T-helper 2 cell (primary cell): ENCODE results near the gene GPX4.

Experiments used
- DNase-seq, 5 experiments: peaks; one replicate each; pipeline versions ENCODE4 v3.0.0 to v3.0.0-alpha.2; 2012 to 2022

Gene GPX4

DNA sequence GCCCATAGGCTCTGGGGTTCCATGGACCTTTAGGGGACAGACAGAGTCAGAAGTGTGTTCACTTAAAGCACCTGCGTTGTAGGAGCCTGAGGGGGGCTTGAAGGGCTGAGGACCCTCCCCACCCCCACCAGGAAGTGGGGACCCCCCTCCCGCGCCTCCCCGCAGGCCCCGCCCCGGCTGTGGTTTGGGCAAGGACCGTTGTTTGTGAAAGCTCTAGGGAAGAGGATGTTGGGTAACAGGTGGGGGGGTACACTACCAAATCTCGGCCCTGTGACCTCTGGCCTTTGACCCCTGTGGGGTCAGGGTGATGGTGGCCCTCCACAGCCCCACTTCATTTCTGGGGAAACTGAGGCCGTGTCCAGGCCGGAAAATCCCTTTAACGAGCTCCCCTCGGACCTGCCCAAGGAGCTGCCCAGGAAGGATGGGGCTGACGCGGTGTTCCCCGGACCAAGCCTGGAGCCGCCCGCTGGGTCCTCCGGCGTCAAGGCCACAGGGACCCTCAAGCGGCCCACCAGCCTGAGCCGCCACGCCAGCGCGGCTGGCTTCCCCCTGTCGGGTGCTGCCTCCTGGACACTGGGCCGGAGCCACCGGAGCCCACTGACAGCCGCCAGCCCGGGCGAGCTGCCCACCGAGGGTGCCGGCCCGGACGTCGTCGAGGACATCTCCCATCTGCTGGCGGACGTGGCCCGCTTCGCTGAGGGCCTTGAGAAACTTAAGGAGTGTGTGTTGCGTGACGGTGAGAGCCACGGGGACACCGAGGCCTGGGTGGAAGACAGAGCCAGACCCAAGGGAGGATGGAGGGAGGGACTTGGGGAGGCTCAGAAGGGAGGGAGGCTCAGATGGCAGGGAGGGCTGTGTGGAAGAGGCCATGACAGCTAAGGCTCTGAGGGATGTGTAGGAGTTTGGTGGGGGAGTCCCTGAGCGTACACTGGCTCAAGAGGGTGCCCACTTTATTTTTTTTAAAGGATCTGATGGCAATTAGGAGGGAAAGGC lies 35.5 kb upstream of the GPX4 start:
- peak in 3 of 5 experiments; percentile 56 to 88 (median 58) for DNase-seq

DNA sequence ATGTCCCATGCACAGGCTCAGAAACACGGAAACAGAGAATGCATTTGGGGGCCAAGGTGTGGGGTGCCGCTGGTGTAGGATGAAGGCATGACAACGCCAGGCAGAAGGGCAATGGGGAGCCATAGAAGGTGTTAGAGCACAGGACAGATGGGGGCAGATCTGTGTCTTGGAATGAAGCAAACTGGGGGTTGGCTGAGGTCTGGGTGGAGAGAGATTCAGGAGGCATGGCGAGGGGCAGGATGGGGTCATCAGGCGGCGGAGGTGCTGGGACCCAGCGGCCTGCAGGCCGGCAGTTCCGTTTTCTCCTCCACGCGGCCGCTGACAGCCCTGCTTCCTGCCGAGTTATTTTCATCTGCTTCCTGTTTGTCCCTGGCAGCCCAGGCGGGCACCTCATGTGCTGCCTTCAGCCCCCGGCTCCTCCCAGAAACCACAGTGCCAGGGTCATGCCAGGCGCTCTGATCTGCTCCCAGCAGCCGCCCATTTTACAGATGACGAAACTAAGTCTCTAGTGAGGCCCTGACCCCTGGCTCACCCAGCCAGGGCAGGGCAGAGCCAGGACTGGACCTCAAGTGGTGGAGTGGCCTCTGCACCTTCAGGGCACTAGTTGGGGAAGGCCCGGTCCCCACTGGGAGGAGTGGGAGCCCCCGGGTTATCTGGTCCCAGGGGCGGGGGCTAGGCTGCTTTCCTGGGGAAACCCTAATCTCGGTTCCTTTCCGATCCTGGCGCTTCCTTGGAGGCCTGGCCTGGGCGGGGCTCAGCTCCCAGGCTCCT lies 34.6 kb upstream of the GPX4 start:
- peak in 3 of 5 experiments; percentile 72 to 94 (median 77) for DNase-seq

DNA sequence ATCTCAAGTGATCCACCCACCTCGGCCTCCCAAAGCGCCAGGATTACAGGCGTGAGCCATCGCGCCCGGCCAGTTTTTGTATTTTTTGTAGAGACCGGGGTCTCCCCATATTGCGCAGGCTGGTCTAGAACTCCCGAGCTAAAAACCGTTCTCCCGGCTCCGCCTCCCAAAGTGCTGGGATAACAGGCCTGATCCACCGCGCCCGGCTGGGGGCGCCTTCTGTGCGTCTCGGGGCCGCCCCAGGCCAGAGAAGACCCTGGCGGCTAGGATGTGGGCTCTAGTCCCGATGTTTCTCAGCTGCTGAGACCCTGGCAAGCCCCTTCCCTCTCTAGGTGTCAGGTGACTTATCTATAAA lies 33.2 kb upstream of the GPX4 start:
- no peak for DNase-seq

DNA sequence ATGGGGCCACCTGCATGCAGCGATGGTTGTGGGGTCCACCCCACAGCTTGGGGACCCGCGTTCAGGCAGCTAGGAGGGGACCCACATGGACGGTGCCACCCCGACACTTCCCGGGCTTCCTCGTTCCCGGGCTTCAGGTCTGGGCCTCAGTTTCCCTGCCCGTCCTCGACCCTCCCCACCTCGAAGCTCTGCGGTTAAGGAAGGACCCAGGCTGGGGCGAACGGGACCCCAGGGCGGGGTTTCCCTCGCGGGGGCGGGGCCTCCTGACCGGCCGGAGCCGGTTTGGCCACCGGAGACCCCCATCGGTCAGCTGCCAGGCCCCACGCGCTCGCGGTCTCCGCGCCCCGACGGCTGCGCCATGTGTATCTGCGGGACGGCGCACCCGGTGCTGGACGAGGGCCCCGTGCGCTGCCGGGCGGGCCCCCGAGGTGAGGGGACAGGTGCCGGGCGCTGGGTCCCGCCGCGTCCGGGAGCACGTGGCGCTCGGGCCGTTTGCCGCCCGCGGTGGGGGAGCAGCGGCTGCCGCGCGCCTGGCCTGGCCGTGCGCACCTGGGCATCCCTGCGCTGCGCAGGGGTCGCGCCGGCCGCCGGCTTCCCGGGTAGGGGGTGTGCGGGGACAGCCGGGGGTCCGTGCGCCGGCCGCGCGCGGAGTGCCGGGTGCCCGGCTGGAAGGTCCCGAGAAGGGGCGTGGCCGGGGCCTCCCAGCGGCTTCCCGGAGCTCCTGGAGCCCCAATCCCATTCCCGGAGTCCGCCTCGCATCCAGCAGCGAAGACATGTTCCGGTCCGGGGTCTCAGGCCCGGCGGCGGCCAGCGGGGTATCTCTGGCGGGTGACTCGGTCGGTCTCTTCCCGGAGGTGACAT lies 32.6 kb upstream of the GPX4 start:
- no peak for DNase-seq

DNA sequence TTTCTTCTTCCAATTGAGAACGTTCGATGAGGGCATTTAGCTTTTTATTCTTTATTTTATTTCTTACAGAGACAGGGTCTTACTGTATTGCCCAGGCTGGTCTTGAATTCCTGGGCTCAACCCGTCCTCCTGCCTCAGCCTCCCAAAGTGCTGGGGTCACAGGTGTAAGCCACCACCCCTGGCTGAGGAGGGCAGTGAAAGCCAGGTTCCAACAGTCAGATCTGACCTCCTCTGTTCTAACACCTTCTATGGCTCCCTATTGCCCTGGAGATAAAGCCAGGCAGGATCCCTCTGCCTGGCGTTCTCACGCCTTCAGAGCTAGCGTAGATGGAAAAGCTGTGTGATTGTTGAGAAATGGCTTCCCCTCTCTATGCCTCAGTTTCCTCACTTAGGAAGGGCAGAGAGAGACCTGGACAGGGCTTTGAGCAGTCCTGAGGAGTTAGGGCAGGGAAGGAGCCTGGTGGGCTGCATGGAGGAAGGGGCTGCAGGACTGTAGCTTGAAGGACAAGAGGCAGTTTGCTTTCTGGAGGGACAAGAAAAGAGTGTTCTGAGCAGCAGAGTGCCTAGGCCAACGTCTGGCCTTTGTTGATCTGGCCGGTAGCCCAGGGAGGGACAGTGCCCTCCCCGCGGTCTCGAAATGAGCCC lies 31.3 kb upstream of the GPX4 start:
- DNase-seq: no peak

DNA sequence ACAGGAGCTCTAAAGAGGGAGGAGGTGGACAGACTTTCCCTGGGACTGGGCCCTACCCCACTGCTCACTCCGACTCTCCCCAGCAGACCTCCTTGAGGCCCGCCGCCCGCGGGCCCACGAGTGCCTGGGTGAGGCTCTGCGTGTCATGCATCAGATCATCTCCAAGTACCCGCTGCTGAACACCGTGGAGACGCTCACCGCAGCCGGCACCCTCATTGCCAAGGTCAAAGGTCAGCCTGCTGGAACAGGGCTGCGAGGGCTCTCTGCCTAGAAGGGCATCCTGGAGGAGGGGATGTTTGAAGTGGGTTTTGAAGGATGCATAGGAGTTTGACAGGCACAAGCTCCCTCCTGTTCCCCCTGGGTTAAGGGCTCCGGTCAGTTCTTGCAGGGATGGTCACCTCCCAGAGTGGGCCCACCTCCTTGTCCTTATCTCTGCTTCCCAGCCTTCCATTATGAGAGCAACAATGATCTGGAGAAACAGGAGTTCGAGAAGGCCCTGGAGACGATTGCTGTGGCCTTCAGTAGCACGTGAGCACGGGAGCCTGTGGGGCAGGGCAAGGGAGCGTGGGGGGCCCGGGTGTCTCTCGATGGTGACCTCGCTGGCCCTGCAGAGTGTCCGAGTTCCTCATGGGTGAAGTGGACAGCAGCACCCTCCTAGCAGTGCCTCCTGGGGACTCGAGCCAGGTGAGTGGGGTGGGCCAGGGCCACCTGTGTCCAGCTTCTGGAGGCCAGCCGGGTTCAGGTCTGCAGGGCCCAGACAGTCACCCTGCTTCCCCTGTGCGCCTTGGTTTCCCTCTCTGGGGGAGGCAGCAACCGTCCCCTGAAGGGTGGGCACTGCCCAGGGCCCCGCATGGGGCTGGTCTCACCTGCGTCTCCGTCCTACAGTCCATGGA lies 30.5 kb upstream of the GPX4 start:
- DNase-seq: no peak

DNA sequence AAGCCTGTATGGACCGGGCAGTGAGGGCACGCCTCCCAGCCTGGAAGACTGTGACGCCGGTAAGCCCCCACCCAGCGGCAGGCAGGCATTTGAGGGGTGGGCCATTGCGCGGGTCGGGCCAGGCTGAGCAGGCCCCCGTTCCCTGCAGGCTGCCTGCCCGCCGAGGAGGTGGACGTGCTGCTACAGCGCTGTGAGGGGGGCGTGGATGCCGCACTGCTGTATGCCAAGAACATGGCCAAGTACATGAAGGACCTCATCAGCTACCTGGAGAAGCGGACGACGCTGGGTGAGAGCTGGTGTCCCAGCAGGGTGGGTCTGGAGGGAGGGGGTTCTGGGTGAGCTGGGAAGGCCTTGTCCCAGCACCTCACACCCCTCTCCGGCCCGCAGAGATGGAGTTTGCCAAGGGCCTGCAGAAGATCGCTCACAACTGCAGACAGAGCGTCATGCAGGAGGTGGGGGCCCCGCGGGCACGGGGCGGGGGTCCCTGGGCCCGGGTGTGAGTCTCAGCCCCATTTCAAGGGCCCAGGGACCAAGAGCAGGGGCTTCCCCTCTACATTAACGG lies 29.8 kb upstream of the GPX4 start:
- no peak for DNase-seq

DNA sequence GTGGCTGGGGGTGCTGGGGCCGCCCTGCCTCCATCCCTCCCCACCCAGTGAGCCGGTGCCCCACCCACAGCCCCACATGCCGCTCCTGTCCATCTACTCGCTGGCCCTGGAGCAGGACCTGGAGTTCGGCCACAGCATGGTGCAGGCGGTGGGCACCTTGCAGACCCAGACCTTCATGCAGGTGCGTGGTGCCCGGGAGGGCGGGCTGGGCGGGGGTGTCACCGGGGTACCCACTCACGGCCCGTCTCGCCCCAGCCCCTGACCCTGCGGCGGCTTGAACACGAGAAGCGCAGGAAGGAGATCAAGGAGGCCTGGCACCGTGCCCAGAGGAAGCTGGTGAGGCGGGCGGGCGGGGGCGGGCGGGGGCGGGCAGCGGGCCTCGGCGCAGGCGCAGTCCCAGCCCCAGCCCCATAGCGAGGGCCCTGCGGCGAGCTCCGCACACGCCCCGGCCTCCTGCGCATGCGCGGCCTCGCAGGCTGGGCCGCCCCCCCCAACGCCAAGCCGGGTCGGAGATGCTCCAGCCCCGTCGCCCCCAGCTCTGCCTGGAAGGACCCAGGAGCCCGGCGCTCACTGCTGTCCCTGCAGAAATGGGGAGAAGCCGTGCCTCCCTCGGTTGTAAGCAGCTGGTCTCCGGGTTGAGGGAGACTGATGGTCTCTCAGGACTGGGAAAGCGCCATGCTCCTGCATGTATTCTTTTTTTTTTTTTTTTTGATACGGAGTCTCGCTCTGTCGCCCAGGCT lies 29.1 kb upstream of the GPX4 start:
- DNase-seq: peak; percentile 60 to 95 (median 94)

DNA sequence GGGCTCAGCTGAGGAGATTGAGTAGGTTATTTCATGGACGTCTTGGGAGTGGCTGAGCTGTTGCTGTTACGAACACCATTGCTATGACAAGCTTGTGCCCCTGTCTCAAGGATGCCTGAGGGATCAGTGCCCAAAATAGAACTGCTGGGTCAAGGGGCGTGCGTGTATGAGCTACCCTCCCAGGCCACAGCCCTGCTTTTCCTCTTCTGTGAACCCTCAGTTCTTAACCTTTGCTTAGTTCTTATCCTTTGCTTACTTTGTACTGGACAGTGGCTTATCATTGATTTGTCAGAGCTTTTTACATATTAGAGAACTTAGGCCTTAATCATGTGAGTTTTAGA lies 27.8 kb upstream of the GPX4 start:
- peak in 1 of 5 experiments; percentile 2 for DNase-seq

DNA sequence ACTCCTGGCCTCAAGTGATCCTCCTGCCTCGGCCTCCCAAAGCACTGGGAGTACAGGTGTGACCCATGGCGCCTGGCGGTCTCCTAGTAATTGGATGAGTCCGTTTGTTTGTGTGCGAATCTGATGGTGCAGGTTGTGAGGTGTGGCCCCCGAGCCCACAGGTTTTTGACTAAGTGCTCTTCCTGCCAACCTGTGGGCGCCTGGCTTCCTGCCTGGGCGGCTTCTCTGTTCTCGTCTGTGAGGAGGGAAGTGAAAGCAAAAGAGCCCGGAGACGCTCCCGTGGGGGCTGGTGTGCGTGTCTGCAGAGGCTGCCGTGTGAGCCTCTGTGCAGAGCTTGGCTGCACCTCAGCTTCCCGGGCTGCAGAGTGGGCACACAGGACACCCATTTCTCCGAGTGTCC lies 26.8 kb upstream of the GPX4 start:
- peak; percentile 76 to 99 (median 92) for DNase-seq

DNA sequence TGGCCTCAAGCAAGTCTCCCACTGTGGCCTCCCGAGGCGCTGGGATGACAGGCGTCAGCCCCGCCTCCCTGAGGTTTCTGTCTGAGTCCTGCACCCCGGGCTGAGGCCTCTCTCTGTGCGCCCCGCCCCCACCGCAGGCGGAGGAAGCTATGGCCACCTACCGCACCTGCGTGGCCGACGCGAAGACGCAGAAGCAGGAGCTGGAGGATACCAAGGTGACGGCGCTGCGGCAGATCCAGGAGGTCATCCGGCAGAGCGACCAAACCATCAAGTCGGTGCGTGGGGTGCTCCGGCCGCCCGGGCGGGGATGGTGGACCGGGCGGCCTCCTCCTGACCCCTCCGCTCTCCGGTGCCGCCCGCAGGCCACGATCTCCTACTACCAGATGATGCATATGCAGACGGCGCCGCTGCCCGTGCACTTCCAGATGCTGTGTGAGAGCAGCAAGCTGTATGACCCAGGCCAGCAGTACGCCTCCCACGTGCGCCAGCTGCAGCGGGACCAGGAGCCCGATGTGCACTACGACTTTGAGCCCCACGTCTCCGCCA lies 24.2 kb upstream of the GPX4 start:
- DNase-seq: peak in 4 of 5 experiments; percentile 41 to 94 (median 54)

DNA sequence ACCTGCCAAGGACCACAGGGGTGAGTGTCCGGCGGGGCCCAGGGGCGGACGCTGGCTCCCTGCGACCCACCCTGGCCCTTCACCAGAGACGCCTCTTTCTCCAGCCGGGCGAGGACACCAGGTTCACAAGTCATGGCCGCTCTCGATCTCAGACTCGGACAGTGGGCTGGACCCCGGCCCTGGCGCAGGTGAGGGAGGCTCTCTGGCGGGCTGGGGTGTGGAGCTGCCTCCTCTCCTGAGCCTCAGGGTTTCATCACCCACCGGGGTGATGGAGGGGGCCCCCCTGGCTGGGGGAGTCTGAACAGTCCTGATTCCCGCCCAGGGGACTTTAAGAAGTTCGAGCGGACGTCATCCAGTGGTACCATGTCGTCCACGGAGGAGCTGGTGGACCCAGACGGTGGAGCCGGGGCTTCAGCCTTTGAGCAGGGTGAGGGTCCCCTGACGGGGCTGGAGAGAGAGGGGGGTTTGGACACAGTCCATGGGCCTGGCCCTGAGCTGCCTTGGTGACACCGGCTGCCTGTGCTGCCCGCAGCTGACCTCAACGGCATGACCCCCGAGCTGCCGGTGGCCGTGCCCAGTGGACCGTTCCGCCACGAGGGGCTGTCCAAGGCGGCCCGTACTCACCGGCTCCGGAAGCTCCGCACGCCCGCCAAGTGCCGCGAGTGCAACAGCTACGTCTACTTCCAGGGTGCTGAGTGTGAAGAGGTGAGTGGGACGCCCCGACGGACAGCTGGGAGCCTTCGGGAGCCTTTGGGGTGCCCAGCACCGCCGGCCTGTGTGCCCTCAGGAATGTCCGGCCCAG lies 23.2 kb upstream of the GPX4 start:
- DNase-seq: peak in 1 of 5 experiments; percentile 4

DNA sequence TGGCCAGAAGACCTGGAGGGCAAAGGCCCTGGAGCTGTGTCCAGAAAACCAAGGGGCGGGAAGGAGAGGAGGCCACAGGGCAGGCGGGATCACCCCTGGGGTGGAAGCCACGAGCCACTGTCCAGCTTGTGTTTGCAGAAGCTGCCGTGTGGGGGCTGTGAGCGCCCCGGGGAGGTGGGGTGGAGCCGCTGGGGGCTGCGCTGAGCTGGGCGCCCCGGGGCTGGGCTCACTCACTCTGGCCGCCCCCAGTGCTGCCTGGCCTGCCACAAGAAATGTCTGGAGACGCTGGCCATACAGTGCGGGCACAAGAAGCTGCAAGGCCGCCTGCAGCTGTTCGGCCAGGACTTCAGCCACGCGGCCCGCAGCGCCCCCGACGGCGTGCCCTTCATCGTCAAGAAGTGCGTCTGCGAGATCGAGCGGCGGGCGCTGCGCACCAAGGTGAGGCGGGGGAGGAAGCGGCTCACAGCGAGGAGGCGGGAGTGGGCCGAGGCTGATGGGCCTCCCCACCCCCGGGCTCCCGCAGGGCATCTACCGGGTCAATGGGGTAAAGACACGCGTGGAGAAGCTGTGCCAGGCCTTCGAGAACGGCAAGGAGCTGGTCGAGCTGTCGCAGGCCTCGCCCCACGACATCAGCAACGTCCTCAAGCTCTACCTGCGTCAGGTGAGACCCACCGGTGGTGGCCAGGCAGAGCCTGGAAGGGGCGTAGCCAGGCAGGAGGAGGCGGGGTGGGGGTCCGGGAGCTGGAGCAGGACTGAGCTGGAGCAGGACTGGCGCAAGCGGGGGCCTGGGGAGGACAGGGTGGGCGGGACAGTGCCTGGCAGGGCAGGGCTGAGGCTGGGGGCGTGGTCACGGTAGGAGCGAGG lies 22.3 kb upstream of the GPX4 start:
- DNase-seq: peak in 1 of 5 experiments; percentile 6

DNA sequence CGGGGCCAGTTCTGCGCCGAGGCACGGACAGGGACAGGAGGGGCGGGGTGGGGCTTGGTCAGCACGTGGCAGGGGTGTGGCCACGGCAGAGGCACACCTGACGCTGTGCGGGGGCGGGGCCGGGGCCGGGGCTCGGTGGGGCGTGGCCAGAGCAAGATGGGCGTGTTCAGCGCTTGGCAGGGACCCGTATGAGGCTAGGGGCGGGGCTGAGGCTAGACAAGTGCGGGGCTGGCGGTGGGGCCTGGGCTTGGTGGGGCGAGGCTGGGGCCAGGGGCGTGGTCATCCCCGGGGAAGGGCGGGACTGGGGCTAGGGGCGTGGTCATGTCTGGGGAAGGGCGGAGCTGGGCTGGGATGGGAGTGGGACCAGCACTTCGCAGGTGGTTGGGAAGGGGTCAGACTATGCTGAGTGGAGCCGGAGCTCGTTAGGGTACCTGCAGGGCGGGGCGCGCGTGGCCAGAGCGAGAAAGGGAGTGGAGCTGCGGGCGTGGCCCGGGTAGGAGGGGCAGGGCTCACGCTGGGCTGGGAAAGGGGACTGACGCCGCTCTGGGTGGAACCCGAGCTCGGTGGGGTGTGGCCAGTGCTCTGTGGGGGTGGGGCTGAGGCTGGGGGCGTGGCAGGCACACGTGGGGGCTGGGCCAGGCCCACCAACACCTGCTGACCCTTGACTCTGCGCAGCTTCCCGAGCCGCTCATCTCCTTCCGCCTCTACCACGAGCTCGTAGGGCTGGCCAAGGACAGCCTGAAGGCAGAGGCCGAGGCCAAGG lies 21.4 kb upstream of the GPX4 start:
- peak; percentile 54 to 92 (median 85) for DNase-seq

DNA sequence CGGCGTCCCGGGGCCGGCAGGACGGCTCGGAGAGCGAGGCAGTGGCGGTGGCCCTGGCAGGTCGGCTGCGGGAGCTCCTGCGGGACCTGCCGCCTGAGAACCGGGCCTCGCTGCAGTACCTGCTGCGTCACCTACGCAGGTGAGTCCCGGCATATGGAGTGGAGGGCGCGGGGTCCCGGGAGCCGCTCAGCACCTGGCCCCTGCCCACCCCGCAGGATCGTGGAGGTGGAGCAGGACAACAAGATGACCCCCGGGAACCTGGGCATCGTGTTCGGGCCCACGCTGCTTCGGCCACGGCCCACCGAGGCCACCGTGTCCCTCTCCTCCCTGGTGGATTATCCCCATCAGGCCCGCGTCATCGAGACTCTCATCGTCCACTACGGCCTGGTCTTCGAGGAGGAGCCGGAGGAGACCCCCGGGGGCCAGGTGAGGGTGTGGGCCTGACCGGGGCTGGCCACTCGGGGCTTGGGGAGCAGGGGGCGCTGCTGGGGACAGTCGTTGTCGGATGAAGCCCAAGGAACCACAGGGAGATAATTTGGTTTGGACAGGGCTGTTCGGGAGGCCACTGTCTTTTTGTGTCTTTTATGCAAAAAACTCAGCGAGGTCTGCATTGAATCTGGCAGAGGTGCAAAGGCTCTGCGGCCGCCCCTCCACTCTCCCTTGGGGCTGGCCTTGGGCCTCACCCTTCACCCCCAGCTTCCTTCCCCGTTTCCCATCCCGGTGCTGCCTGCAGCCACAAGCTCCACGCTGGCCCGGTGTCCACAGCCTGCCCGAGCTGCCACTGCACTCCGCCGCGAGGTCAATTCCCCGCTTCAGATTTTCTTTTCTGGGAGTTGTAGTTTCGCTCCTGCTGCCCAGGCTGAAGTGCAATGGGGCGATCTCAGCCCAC lies 20.6 kb upstream of the GPX4 start:
- DNase-seq: no peak
